PC-3 (cell line): ENCODE measurements around the gene SCAPER. TPM values are rescaled to one million over a fixed set of nuclear protein-coding genes. Genes with fewer than 3 reads are reported as not detected.

Experiments
- ATAC-seq: fragments of 200-7000 bp; cut with Tn5 transposase; 2 replicates; pipeline ENCODE4 v1.9.1; 2020; ENCODE audit warnings: mild to moderate bottlenecking, moderate library complexity
- BruUV-seq: library from RNA; stranded (reverse); fragments of 400-500 nt; replicated peaks from 2 replicates; lab custom pipeline; 2021; lab: Mats Ljungman, UMichigan
- CTCF ChIA-PET: fragments of 300-600 bp; sonication (Branson Sonifier 250); formaldehyde crosslinking; loops from one replicate; lab custom pipeline; 2022; ENCODE audit warnings: antibody characterized with exemption; lab: Charles Lee
- POLR2A ChIA-PET: fragments of 300-600 bp; sonication (Branson Sonifier 250); formaldehyde crosslinking; loops from one replicate; lab custom pipeline; 2022; ENCODE audit warnings: antibody characterized with exemption; ENCODE audit not compliant: unreplicated experiment; lab: Charles Lee
- DNase-seq: peaks from one replicate; pipeline ENCODE4 v3.0.0-alpha.2; 2015
- H2AFZ ChIP-seq: fragments of 300-600 bp; sonication (generic); 2 replicates; pipeline ENCODE4 v1.6.0; 2016; ENCODE audit warnings: antibody characterized with exemption, low read length
- H3F3A ChIP-seq: fragments of 300-600 bp; sonication (generic); one replicate; pipeline ENCODE4 v1.6.0; 2017; ENCODE audit warnings: antibody characterized with exemption, low read length, control low read depth, mild to moderate bottlenecking; ENCODE audit not compliant: unreplicated experiment
- H3K27ac ChIP-seq: fragments of 300-600 bp; sonication (generic); 2 replicates; pipeline ENCODE4 v1.5.1; 2016; ENCODE audit warnings: mild to moderate bottlenecking, low read length
- H3K27me3 ChIP-seq: fragments of 300-600 bp; sonication (generic); 2 replicates; pipeline ENCODE4 v1.6.1; 2016; ENCODE audit warnings: low read length, mixed read lengths
- H3K36me3 ChIP-seq: fragments of 300-600 bp; sonication (generic); 2 replicates; pipeline ENCODE4 v1.6.1; 2016; ENCODE audit warnings: low read depth, mixed run types, low read length, mixed read lengths
- H3K4me1 ChIP-seq: fragments of 300-600 bp; sonication (generic); 2 replicates; pipeline ENCODE4 v1.5.1; 2016; ENCODE audit warnings: low read length; ENCODE audit not compliant: insufficient read depth
- H3K4me2 ChIP-seq: fragments of 300-600 bp; sonication (generic); 2 replicates; pipeline ENCODE4 v1.6.0; 2016; ENCODE audit warnings: low read length
- H3K4me3 ChIP-seq: fragments of 300-600 bp; sonication (generic); 2 replicates; pipeline ENCODE4 v1.5.1; 2016; ENCODE audit warnings: mild to moderate bottlenecking, low read length, mixed read lengths
- H3K79me2 ChIP-seq: fragments of 300-600 bp; sonication (generic); 2 replicates; pipeline ENCODE4 v1.6.1; 2017; ENCODE audit warnings: low read length, mixed read lengths
- H3K9ac ChIP-seq: fragments of 300-600 bp; sonication (generic); 2 replicates; pipeline ENCODE4 v1.6.0; 2016; ENCODE audit warnings: mild to moderate bottlenecking, low read length
- H3K9me2 ChIP-seq: fragments of 300-600 bp; sonication (generic); replicated peaks from 2 replicates; pipeline ENCODE4 v1.6.1; 2016; ENCODE audit warnings: mixed run types, low read length, mixed read lengths
- H3K9me3 ChIP-seq: fragments of 300-600 bp; sonication (generic); 2 replicates; pipeline ENCODE4 v1.6.1; 2016; ENCODE audit warnings: low read length, mixed read lengths
- H4K20me1 ChIP-seq: fragments of 300-600 bp; sonication (generic); 2 replicates; pipeline ENCODE4 v1.6.1; 2016; ENCODE audit warnings: low read length, mixed read lengths
- EZH2 ChIP-seq: fragments of 300-600 bp; sonication (generic); IDR thresholded peaks from one replicate; pipeline ENCODE4 v1.6.1; 2017; ENCODE audit warnings: antibody characterized with exemption, mild to moderate bottlenecking, low read length; ENCODE audit not compliant: unreplicated experiment
- EZH2phosphoT487 ChIP-seq: fragments of 300-600 bp; sonication (generic); IDR thresholded peaks from 2 replicates; pipeline ENCODE4 v1.6.1; 2018; ENCODE audit warnings: mild to moderate bottlenecking, antibody characterized with exemption, low read length, borderline replicate concordance
- intact Hi-C: fragments of 100-400 bp; cut with micrococcal nuclease; formaldehyde crosslinking; loops from 2 replicates; pipeline ENCODE4 v1.9.0; 2023
- total RNA-seq: library from RNA; depleted of rRNA; stranded (reverse); fragments of >200 nt; gene quantifications from 2 replicates; pipeline ENCODE4 v1.2.3, GENCODE V29; 2014
- TF ChIP-seq, protein P1 (sequence below): fragments of 300-600 bp; sonication (generic); conservative IDR thresholded peaks from 2 replicates; pipeline ENCODE4 v1.5.1; 2017; ENCODE audit warnings: antibody characterized with exemption, low read depth, mild to moderate bottlenecking, low read length

The SCAPER gene
- total RNA-seq, 1 experiment from 2014 or later: 6.0 TPM

- CTCF ChIA-PET: no interaction called here
- no peaks in the 10 kb centered on the region for H3F3A ChIP-seq
- no peak overlapping the region for H3K27ac ChIP-seq
- no peaks in the 10 kb centered on the region for H3K27me3 ChIP-seq
- POLR2A ChIA-PET: no interaction called here
- H4K20me1 ChIP-seq: no peaks in the 10 kb centered on the region
- no peak overlapping the region for H3K4me3 ChIP-seq
- H3K9me2 ChIP-seq: no peaks in the 10 kb centered on the region
- intact Hi-C loops: no loop called here
- DNase-seq (no peak), ATAC-seq (no peak)
- no peaks in the 10 kb centered on the region for H3K9me3 ChIP-seq
- no peaks in the 10 kb centered on the region for H3K79me2 ChIP-seq
- no peak overlapping the region for H2AFZ ChIP-seq
- BruUV-seq: no TSS peak
- H3K4me2 ChIP-seq: no peak overlapping the region
- TF ChIP-seq, protein P1, sequence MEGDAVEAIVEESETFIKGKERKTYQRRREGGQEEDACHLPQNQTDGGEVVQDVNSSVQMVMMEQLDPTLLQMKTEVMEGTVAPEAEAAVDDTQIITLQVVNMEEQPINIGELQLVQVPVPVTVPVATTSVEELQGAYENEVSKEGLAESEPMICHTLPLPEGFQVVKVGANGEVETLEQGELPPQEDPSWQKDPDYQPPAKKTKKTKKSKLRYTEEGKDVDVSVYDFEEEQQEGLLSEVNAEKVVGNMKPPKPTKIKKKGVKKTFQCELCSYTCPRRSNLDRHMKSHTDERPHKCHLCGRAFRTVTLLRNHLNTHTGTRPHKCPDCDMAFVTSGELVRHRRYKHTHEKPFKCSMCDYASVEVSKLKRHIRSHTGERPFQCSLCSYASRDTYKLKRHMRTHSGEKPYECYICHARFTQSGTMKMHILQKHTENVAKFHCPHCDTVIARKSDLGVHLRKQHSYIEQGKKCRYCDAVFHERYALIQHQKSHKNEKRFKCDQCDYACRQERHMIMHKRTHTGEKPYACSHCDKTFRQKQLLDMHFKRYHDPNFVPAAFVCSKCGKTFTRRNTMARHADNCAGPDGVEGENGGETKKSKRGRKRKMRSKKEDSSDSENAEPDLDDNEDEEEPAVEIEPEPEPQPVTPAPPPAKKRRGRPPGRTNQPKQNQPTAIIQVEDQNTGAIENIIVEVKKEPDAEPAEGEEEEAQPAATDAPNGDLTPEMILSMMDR: no peak
- TF ChIP-seq EZH2 (no peak), EZH2phosphoT487 (no peak)
- no peaks in the 10 kb centered on the region for H3K36me3 ChIP-seq
- H3K9ac ChIP-seq: no peak overlapping the region
- no peaks in the 10 kb centered on the region for H3K4me1 ChIP-seq
Observed at GRCh38 chr15:76546805-76547204, 358.3 kb downstream of the SCAPER start.

GRCh38 chr15:76533995-76534394 lies 371.1 kb downstream of the SCAPER start:
- no peak for ATAC-seq
- no peak overlapping the region for H3K9ac ChIP-seq
- intact Hi-C loops: loop anchor here (10.0 kb wide), 2 partner anchors 169 to 221 kb away; no protein-coding TSS in a partner anchor
- DNase-seq: no peak
- BruUV-seq: no TSS peak
- no peaks in the 10 kb centered on the region for H3K9me2 ChIP-seq
- no peaks in the 10 kb centered on the region for H3K36me3 ChIP-seq
- no peaks in the 10 kb centered on the region for H3K79me2 ChIP-seq
- TF ChIP-seq EZH2phosphoT487 (no peak), EZH2 (no peak)
- TF ChIP-seq, protein P1: no peak
- H3K27me3 ChIP-seq: no peaks in the 10 kb centered on the region
- H3F3A ChIP-seq: no peaks in the 10 kb centered on the region
- no peak overlapping the region for H2AFZ ChIP-seq
- H3K9me3 ChIP-seq: no peaks in the 10 kb centered on the region
- peaks cover 18% of the 10 kb centered on the region for H3K4me1 ChIP-seq
- CTCF ChIA-PET: no interaction called here
- H3K27ac ChIP-seq: peak overlapping the region; percentile 73
- no peaks in the 10 kb centered on the region for H4K20me1 ChIP-seq
- H3K4me2 ChIP-seq: peak overlapping the region; percentile 24
- no peak overlapping the region for H3K4me3 ChIP-seq
- POLR2A ChIA-PET: no interaction called here

DNA sequence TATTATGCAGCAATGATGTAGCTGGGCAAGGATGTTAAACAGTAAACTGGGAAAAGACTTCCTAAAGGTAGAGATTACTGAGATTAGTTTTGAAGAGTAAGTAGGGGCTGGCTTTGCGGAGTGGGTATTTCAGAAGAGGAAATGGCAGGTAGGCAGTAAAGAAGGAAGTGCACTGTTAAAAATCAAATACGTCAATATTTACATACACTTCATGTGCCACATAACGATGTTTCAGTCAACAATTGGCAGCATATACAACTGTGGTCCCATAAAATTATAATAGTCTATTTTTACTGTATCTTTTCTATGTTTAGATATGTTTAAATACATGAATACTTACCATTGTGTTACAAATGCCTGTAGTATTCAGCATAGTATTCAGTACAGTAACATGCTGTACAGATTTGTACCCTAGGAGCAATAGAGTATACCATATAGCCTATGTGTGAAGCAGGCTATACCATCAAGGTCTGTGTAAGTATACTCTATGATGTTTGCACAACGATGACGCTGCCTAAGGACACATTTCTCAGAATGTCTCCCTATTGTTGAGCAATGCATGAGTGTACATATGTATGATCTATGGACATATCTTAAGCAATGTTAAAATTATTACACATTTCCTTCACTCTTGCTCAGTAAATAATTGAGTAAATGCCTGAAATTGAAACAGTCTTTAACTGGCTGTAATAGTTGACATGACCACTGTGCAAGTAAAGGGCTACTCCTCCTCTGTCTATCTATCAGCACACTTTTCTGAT lies 371.9 kb downstream of the SCAPER start:
- ChIA-PET CTCF (no interaction called here), POLR2A (no interaction called here)
- peak overlapping the region; percentile 46 for H3K4me2 ChIP-seq
- peak overlapping the region; percentile 73 for H3K27ac ChIP-seq
- no peak overlapping the region for H3K4me3 ChIP-seq
- no peaks in the 10 kb centered on the region for H3K36me3 ChIP-seq
- H3K27me3 ChIP-seq: no peaks in the 10 kb centered on the region
- no TSS peak for BruUV-seq
- no peak overlapping the region for H3K9ac ChIP-seq
- no peaks in the 10 kb centered on the region for H3K79me2 ChIP-seq
- no peak overlapping the region for H2AFZ ChIP-seq
- no peaks in the 10 kb centered on the region for H3F3A ChIP-seq
- H3K4me1 ChIP-seq: peaks cover 18% of the 10 kb centered on the region
- intact Hi-C loops: loop anchor here (10.0 kb wide), 2 partner anchors 168 to 222 kb away; no protein-coding TSS in a partner anchor
- TF ChIP-seq EZH2phosphoT487 (no peak), EZH2 (no peak)
- TF ChIP-seq, protein P1: no peak
- no peaks in the 10 kb centered on the region for H3K9me2 ChIP-seq
- ATAC-seq (peak; percentile 96), DNase-seq (peak; percentile 94)
- no peaks in the 10 kb centered on the region for H3K9me3 ChIP-seq
- no peaks in the 10 kb centered on the region for H4K20me1 ChIP-seq
